HG03571 (cell line): ENCODE results near the gene SPAG5.

ENCODE experiments used
- ATAC-seq: cut with Tn5 transposase; IDR thresholded peaks from one replicate; pipeline ENCODE4 v1.9.1; 2021; ENCODE audit not compliant: unreplicated experiment

SPAG5 gene

GRCh38 chr17:28598799-28599310 is at the start of gene SPAG5:
Gene SPAG5 (minus strand): TSS chr17:28599025. CDS start chr17:28598946, 79 bp downstream.
- peak; percentile 80 for ATAC-seq

- no peak for ATAC-seq
These were observed 47.4 kb upstream of the SPAG5 start for GRCh38 chr17:28646039-28646754.

GRCh38 chr17:28645576-28645939 is 46.7 kb upstream of the SPAG5 start:
- ATAC-seq, result no peak

GRCh38 chr17:28644787-28645575 is 46.2 kb upstream of the SPAG5 start, which contains the start of gene BLTP2:
Gene BLTP2 (minus strand): TSS chr17:28645158. CDS start chr17:28645056, 102 bp downstream.
- peak; percentile 77 for ATAC-seq

GRCh38 chr17:28643983-28644786 is 45.4 kb upstream of the SPAG5 start:
- no peak for ATAC-seq

- ATAC-seq, result no peak
These were observed 42.8 kb upstream of the SPAG5 start for GRCh38 chr17:28641579-28641978.

GRCh38 chr17:28635506-28635905 is 36.7 kb upstream of the SPAG5 start:
- no peak for ATAC-seq

GRCh38 chr17:28634206-28634865 is 35.5 kb upstream of the SPAG5 start:
- no peak for ATAC-seq

GRCh38 chr17:28626818-28627217 is 28.0 kb upstream of the SPAG5 start:
- no peak for ATAC-seq

GRCh38 chr17:28624148-28624547 is 25.3 kb upstream of the SPAG5 start:
- ATAC-seq, result no peak

- ATAC-seq, result no peak
These were observed 24.9 kb upstream of the SPAG5 start for GRCh38 chr17:28623696-28624095.

- ATAC-seq, result no peak
These were observed 23.4 kb upstream of the SPAG5 start for GRCh38 chr17:28622186-28622585.

- ATAC-seq, result no peak
These were observed 21.2 kb upstream of the SPAG5 start for GRCh38 chr17:28620010-28620409.

- ATAC-seq, result no peak
These were observed 19.6 kb upstream of the SPAG5 start for GRCh38 chr17:28618464-28618863.

- ATAC-seq, result no peak
These were observed 17.5 kb upstream of the SPAG5 start for GRCh38 chr17:28616281-28616680.

- ATAC-seq, result no peak
These were observed 16.6 kb upstream of the SPAG5 start for GRCh38 chr17:28615260-28615940.

- ATAC-seq, result no peak
These were observed 15.1 kb upstream of the SPAG5 start, which contains the start of gene RSKR for GRCh38 chr17:28613931-28614381. Gene RSKR (minus strand): TSS chr17:28614185. CDS start chr17:28614161, 24 bp downstream.

GRCh38 chr17:28612936-28613872 is 14.4 kb upstream of the SPAG5 start:
- no peak for ATAC-seq

GRCh38 chr17:28612531-28612930 is 13.7 kb upstream of the SPAG5 start:
- ATAC-seq, result no peak
